HUES6 (cell line): ENCODE measurements around the gene RPL36.
A peak's percentile ranks its signal among the peaks of the same experiment; 100 is the strongest.
"Not testable (repeated sequence)": the region's sequence is repeated elsewhere in the genome, so short reads cannot be mapped to it uniquely, and the experiment has no call there.

ENCODE experiments used
- H3K27ac ChIP-seq: 2 replicates; pipeline ENCODE4 v1.7.0; 2013; ENCODE audit warnings: low read depth, mild to moderate bottlenecking, low read length, inconsistent platforms
- H3K27me3 ChIP-seq: 2 replicates; pipeline ENCODE4 v1.6.1; 2013; ENCODE audit warnings: low read length; ENCODE audit not compliant: control insufficient read depth, insufficient read depth
- H3K36me3 ChIP-seq: 2 replicates; pipeline ENCODE4 v1.6.1; 2013; ENCODE audit warnings: low read length; ENCODE audit not compliant: control insufficient read depth, insufficient read depth
- H3K4me1 ChIP-seq: 2 replicates; pipeline ENCODE4 v1.6.1; 2013; ENCODE audit warnings: low read length; ENCODE audit not compliant: control insufficient read depth, insufficient read depth
- H3K4me3 ChIP-seq: 2 replicates; pipeline ENCODE4 v1.5.1; 2013; ENCODE audit warnings: low read depth, low read length
- H3K9ac ChIP-seq: one replicate; pipeline ENCODE4 v1.6.1; 2013; ENCODE audit warnings: mild to moderate bottlenecking, low read length
- H3K9me3 ChIP-seq: 2 replicates; pipeline ENCODE4 v1.6.1; 2013; ENCODE audit warnings: low read depth, low read length; ENCODE audit not compliant: control insufficient read depth, insufficient read depth

The RPL36 gene

GRCh38 chr19:5681391-5682106 is 8.5 kb upstream of the RPL36 start:
- no peaks in the 10 kb centered on the region for H3K36me3 ChIP-seq
- H3K4me3 ChIP-seq, result peak overlapping the region; percentile 80
- no peak overlapping the region for H3K9ac ChIP-seq
- no peaks in the 10 kb centered on the region for H3K27me3 ChIP-seq
- H3K27ac ChIP-seq, result no peak overlapping the region
- peaks cover 8% of the 10 kb centered on the region; the same call in 1 of the 2 replicates for H3K4me1 ChIP-seq
- no peaks in the 10 kb centered on the region for H3K9me3 ChIP-seq

GRCh38 chr19:5682107-5682482 is 8.0 kb upstream of the RPL36 start:
- Histone ChIP-seq H3K36me3 (no peaks in the 10 kb centered on the region), H3K27me3 (no peaks in the 10 kb centered on the region), H3K4me1 (peaks cover 8% of the 10 kb centered on the region; the same call in 1 of the 2 replicates), H3K9me3 (no peaks in the 10 kb centered on the region), H3K27ac (no peak overlapping the region), H3K4me3 (no peak overlapping the region), H3K9ac (no peak overlapping the region)

GRCh38 chr19:5683177-5683886 is 6.8 kb upstream of the RPL36 start:
- H3K9me3 ChIP-seq, result no peaks in the 10 kb centered on the region
- H3K9ac ChIP-seq, result no peak overlapping the region

GRCh38 chr19:5684694-5685430 is 5.2 kb upstream of the RPL36 start:
- Histone ChIP-seq H3K27me3 (no peaks in the 10 kb centered on the region), H3K27ac (no peak overlapping the region), H3K4me1 (0 out of 2 replicates have a peak, but pooled peaks cover 4% of the 10 kb centered on the region), H3K36me3 (no peaks in the 10 kb centered on the region), H3K4me3 (no peak overlapping the region), H3K9ac (no peak overlapping the region), H3K9me3 (no peaks in the 10 kb centered on the region)

More at GRCh38 chr19:5683177-5683886, 6.8 kb upstream of the RPL36 start:
- H3K36me3 ChIP-seq, result no peaks in the 10 kb centered on the region
- H3K27me3 ChIP-seq, result no peaks in the 10 kb centered on the region
- H3K4me3 ChIP-seq, result no peak overlapping the region
- H3K4me1 ChIP-seq, result peaks cover 8% of the 10 kb centered on the region; the same call in 1 of the 2 replicates
- no peak overlapping the region for H3K27ac ChIP-seq

GRCh38 chr19:5686326-5686646 is 3.8 kb upstream of the RPL36 start:
- Histone ChIP-seq H3K36me3 (peaks cover 10% of the 10 kb centered on the region), H3K27me3 (no peaks in the 10 kb centered on the region), H3K4me3 (peak overlapping the region; percentile 81), H3K9me3 (no peaks in the 10 kb centered on the region), H3K27ac (no peak overlapping the region), H3K9ac (no peak overlapping the region), H3K4me1 (0 out of 2 replicates have a peak, but pooled peaks cover 2% of the 10 kb centered on the region)

GRCh38 chr19:5686647-5687359 is 3.3 kb upstream of the RPL36 start:
- H3K4me3 ChIP-seq, result peak overlapping the region; percentile 81
- no peaks in the 10 kb centered on the region for H3K9me3 ChIP-seq
- peaks cover 15% of the 10 kb centered on the region for H3K36me3 ChIP-seq
- no peaks in the 10 kb centered on the region for H3K27me3 ChIP-seq
- no peak overlapping the region for H3K9ac ChIP-seq
- H3K27ac ChIP-seq, result no peak overlapping the region
- 0 out of 2 replicates have a peak, but pooled peaks cover under 1% of the 10 kb centered on the region for H3K4me1 ChIP-seq

- peaks cover 23% of the 10 kb centered on the region for H3K36me3 ChIP-seq
- H3K9ac ChIP-seq, result no peak overlapping the region
- 0 out of 2 replicates have a peak, but pooled peaks cover 3% of the 10 kb centered on the region for H3K4me1 ChIP-seq
- no peaks in the 10 kb centered on the region for H3K27me3 ChIP-seq
- no peak overlapping the region for H3K27ac ChIP-seq
- H3K9me3 ChIP-seq, result no peaks in the 10 kb centered on the region
- peak overlapping the region; percentile 50 for H3K4me3 ChIP-seq
Observed at GRCh38 chr19:5687360-5688198, 2.5 kb upstream of the RPL36 start.

GRCh38 chr19:5688262-5688881 is 1.7 kb upstream of the RPL36 start:
- peaks cover 31% of the 10 kb centered on the region for H3K36me3 ChIP-seq
- H3K27me3 ChIP-seq, H3K27ac ChIP-seq, H3K9ac ChIP-seq, H3K4me1 ChIP-seq, H3K4me3 ChIP-seq, H3K9me3 ChIP-seq: not testable (repeated sequence)

GRCh38 chr19:5690955-5691821 is 1.1 kb downstream of the RPL36 start:
- Histone ChIP-seq H3K36me3 (peaks cover 59% of the 10 kb centered on the region), H3K4me3 (peak overlapping the region; percentile 93), H3K4me1 (0 out of 2 replicates have a peak, but pooled peaks cover 3% of the 10 kb centered on the region), H3K27me3 (no peaks in the 10 kb centered on the region), H3K9me3 (no peaks in the 10 kb centered on the region), H3K27ac (peak overlapping the region; percentile 97), H3K9ac (peak overlapping the region; percentile 98)
